Activated effector memory CD4-positive, alpha-beta T cell treated with anti-CD3 and anti-CD28 coated beads, Interleukin-2, amount 50 U/mL, for 16 hours (primary cell): ENCODE measurements around the gene IFT122.

Source experiments
- DNase-seq: peaks from one replicate; pipeline ENCODE4 v3.0.0-alpha.2; 2020

IFT122 gene

GRCh38 chr3:129561619-129562248 lies 121.7 kb downstream of the IFT122 start:
- no peak for DNase-seq

- no peak for DNase-seq
These were observed 122.8 kb downstream of the IFT122 start for GRCh38 chr3:129562803-129563202.

- DNase-seq: no peak
These were observed 123.3 kb downstream of the IFT122 start for GRCh38 chr3:129563332-129563731.

- no peak for DNase-seq
These were observed 124.0 kb downstream of the IFT122 start for GRCh38 chr3:129563850-129564535.

- DNase-seq: no peak
These were observed 125.1 kb downstream of the IFT122 start for GRCh38 chr3:129564981-129565644.

GRCh38 chr3:129565902-129566301 lies 125.9 kb downstream of the IFT122 start:
- DNase-seq: no peak

- no peak for DNase-seq
These were observed 127.2 kb downstream of the IFT122 start for GRCh38 chr3:129567176-129567705.

GRCh38 chr3:129567939-129568338 lies 127.9 kb downstream of the IFT122 start:
- no peak for DNase-seq

- DNase-seq: no peak
These were observed 129.8 kb downstream of the IFT122 start for GRCh38 chr3:129569856-129570255.
